NCI-H510A (cell line): ENCODE measurements around the gene EFTUD2.
"Not testable (repeated sequence)": the region's sequence is repeated elsewhere in the genome, so short reads cannot be mapped to it uniquely, and the experiment has no call there.

Experiments
- DNase-seq: peaks from one replicate; lab custom pipeline; 2025; lab: John Stamatoyannopoulos, UW

The EFTUD2 gene

GRCh38 chr17:44808656-44809388 is 90.4 kb downstream of the EFTUD2 start:
- DNase-seq: not testable (repeated sequence)

- DNase-seq: no peak
These were observed 91.1 kb downstream of the EFTUD2 start for GRCh38 chr17:44808156-44808555.

- no peak for DNase-seq
These were observed 91.5 kb downstream of the EFTUD2 start for GRCh38 chr17:44807817-44808155.

DNA sequence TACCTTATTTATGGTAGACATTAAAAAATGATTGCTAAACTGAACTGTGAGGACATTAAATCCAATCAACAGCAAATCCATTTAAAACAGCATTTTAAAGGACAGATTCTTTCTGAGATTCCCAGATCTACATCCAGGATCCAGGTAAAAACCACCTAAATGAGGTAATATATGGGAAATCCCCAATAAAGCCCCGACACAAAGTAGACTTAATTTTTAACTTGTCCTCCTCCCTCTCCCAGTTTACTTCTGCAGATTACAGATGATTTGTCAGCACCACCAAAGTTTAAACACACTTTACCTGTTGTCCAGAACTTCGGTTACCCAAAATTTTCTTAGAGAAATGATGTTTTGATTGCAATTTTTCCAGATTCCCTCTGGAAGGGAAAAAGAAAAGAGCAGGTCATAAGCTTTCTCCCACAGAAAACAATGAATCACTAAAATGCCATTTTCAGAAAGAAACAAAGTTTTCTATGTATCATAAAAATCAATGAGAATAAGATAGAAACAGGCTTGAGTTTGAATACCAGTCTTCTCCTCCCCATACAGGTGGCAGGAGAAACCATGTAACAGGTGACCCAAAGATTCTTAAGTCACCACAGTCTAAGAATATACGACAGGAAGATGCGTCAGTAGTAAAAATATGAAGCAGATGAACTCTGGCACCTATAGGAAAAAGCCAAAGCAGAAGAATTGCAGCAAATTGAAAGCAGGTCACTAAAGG is 92.0 kb downstream of the EFTUD2 start:
- DNase-seq: no peak

DNA sequence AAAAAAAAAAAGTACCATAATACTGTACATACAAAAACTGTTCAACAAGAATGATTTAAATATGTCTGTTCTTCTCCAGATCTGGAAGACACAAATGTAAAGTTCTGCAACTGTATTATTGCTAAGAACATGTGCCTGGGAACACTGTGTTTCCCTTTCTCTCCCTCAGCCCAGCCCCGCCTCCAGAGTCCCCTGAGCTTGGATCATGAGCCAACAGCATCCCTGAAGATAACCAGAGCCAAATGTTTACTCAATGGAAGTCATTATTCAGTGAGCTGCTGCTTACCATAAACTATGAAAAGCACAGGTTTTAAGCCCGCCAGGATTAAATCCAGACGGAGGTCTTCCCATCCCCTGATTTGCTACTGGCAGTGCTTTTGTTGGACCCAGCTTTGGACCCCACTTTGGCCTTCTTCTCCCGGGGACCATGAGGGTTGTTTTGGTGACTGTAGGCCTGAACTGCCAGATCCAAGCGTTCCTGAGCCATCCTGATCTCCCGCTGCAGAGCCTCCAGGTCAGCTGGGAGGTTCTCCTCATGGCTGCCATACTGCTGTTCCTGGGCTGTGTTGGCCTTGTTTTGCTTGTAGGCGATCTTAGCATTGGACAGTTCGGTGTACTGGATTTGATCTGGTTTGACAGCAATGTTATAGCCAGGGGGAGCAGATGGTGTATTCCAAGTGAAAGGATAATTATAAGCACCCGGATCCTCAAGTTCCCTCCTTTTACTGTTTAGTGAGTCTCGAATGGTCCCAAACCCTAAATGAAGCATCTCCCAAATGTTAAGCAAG is 94.7 kb downstream of the EFTUD2 start:
- DNase-seq: no peak

GRCh38 chr17:44801880-44802279 is 97.4 kb downstream of the EFTUD2 start:
- DNase-seq: no peak
